ENCODE results near the gene PRR36. TPM values are rescaled to one million over a fixed set of nuclear protein-coding genes. Genes with fewer than 3 reads are reported as not detected.
A peak's percentile ranks its signal among the peaks of the same experiment; 100 is the strongest.

PRR36 gene
- polyA plus RNA-seq, 2 of the 4 experiments (the other 2 are of a cell fraction): 0.04 to 0.35 TPM

DNA sequence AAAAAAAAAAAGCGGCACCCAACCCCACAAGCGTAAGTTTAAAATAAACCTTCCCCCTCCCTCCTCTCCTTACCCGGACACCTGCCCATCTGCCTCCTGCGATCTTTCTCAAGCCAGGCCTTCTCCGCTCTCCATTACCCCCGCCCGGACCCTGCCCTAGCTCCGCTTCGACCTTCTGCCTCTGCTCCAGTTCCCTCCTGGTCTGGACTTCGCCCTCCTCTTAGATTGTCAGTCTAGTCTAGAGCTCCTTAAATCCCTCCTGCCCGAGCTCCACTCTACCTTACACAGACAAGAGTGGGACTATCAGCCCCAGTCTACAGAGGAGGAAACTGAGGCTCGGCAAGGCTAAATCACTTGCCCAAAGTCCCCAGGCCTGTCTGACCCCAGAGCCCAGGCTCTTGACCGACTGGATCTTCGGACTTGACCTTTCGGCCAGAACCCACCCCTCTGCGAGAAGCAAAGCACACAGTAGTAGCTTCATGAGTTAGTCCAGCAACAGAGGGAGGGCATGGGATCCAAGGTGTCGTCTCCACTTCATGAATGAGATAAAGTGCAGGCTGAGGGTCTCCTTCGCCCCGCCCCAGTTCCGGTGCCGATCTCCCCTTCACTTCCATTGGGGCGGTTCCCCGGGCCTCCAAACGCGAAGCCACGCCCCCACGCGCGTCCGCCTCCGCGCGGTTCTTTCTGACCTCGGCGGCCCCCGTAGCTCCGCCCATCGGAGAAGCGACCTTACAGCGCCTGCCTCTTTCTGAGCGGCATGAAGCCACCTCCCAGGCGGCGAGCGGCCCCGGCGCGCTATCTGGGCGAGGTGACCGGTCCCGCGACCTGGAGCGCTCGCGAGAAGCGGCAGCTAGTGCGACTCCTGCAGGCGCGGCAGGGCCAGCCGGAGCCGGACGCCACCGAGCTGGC is 45.7 kb upstream of the PRR36 start, which contains the start of gene SNAPC2 (continued):
- no peak for TF ChIP-seq CHD4 (IDR thresholded peaks at IDR 0.05; ENCODE audit: borderline replicate concordance)
- no peak for TF ChIP-seq KDM1A (IDR thresholded peaks at IDR 0.05; ENCODE audit: low read depth)
- no peak for TF ChIP-seq CBX8 (IDR thresholded peaks at IDR 0.05)
- TF ChIP-seq EHF (CRISPR knock-in tag; IDR thresholded peaks at IDR 0.05): no peak
- peak; percentile 51 for TF ChIP-seq POLR2A (IDR thresholded peaks at IDR 0.05; ENCODE audit: low read length)
- TF ChIP-seq FOSL2 (IDR thresholded peaks at IDR 0.05): no peak
- no peak for TF ChIP-seq FOSL2 (CRISPR knock-in tag; IDR thresholded peaks at IDR 0.05)
- no peak for TF ChIP-seq HOXB5 (CRISPR knock-in tag; IDR thresholded peaks at IDR 0.05)
- TF ChIP-seq PHF8 (IDR thresholded peaks at IDR 0.05; ENCODE audit: borderline replicate concordance, low read depth): 0 out of 2 replicates have a peak, but pooled peaks have one; percentile 20
- TF ChIP-seq RFX5 (IDR thresholded peaks at IDR 0.05): no peak
- TF ChIP-seq, protein P1, sequence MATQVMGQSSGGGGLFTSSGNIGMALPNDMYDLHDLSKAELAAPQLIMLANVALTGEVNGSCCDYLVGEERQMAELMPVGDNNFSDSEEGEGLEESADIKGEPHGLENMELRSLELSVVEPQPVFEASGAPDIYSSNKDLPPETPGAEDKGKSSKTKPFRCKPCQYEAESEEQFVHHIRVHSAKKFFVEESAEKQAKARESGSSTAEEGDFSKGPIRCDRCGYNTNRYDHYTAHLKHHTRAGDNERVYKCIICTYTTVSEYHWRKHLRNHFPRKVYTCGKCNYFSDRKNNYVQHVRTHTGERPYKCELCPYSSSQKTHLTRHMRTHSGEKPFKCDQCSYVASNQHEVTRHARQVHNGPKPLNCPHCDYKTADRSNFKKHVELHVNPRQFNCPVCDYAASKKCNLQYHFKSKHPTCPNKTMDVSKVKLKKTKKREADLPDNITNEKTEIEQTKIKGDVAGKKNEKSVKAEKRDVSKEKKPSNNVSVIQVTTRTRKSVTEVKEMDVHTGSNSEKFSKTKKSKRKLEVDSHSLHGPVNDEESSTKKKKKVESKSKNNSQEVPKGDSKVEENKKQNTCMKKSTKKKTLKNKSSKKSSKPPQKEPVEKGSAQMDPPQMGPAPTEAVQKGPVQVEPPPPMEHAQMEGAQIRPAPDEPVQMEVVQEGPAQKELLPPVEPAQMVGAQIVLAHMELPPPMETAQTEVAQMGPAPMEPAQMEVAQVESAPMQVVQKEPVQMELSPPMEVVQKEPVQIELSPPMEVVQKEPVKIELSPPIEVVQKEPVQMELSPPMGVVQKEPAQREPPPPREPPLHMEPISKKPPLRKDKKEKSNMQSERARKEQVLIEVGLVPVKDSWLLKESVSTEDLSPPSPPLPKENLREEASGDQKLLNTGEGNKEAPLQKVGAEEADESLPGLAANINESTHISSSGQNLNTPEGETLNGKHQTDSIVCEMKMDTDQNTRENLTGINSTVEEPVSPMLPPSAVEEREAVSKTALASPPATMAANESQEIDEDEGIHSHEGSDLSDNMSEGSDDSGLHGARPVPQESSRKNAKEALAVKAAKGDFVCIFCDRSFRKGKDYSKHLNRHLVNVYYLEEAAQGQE (IDR thresholded peaks at IDR 0.05): peak; percentile 45
- no peak for TF ChIP-seq MYC (IDR thresholded peaks at IDR 0.05; ENCODE audit: borderline replicate concordance, low read length)
- no peak for TF ChIP-seq ZSCAN20 (CRISPR knock-in tag; IDR thresholded peaks at IDR 0.05)
- TF ChIP-seq TFCP2L1 (CRISPR knock-in tag; IDR thresholded peaks at IDR 0.05): no peak
- TF ChIP-seq JUNB (IDR thresholded peaks at IDR 0.05): no peak
- TF ChIP-seq, protein P2, sequence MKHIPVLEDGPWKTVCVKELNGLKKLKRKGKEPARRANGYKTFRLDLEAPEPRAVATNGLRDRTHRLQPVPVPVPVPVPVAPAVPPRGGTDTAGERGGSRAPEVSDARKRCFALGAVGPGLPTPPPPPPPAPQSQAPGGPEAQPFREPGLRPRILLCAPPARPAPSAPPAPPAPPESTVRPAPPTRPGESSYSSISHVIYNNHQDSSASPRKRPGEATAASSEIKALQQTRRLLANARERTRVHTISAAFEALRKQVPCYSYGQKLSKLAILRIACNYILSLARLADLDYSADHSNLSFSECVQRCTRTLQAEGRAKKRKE (CRISPR knock-in tag; IDR thresholded peaks at IDR 0.05; ENCODE audit: low read depth): no peak
- TF ChIP-seq HEYL (CRISPR knock-in tag; IDR thresholded peaks at IDR 0.05): no peak
- TF ChIP-seq, protein P3, sequence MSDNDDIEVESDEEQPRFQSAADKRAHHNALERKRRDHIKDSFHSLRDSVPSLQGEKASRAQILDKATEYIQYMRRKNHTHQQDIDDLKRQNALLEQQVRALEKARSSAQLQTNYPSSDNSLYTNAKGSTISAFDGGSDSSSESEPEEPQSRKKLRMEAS (IDR thresholded peaks at IDR 0.05): peak; percentile 47; the same call in 1 of the 2 replicates

DNA sequence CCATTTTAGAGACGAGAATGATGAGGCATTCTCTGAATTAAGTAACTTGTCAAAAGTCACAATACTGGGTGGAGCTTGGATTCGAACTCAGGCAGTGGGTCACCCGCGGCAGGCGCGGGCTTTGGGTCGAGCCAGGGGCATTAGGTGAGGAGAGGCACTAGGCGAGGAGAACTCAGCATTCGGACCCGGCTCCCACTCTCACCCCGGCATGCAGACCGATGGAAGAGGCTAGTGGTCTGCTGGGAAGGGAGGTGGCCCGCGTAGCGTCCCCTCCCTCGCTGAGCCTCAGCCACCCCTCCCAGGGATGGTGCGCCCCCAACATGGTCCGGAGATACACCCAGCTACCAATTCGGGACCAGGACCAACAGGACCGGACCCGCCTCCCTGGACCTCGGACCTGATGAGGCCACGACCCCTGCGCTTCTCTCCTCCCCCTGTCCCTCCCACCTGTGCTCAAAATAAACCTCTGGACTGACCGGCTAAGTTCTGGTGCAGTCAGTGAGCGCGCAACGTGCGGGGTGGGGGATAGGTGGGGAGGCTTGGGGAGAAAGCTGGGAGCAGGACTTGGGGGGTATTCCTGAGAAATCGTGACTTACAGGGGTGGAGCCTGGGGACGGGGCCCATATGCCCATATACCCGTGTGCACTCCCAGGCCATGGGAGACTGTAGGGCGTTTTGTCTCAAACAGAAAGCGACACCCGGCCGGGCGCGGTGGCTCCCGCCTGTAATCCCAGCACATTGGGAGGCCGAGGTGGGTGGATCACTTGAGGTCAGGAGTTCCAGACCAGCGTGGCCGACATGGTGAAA is 44.6 kb upstream of the PRR36 start:
- no peak for ATAC-seq
- DNase-seq (ENCODE audit: low read depth in 1 of 2, low spot score in 1 of 2): no peak
- Histone ChIP-seq H3K9me3 (no peaks in the 10 kb centered on the region), H3K4me2 (no peak overlapping the region), H3K4me1 (peaks cover 19% of the 10 kb centered on the region), H3K4me3 (no peak overlapping the region), H3K27ac (no peak overlapping the region)
- POLR2A ChIA-PET: interaction anchor here (1.9 to 2.0 kb wide), 2 partner anchors 15 to 25 kb away, joined by 12 to 17 read pairs; partner anchors contain the start of genes MAP2K7 and TIMM44
- no peak for TF ChIP-seq NFE2L2 (conservative IDR thresholded peaks at IDR 0.05; ENCODE audit: low read length)
- CTCF ChIA-PET: interaction anchor here (0.6 to 2.4 kb wide), 11 partner anchors 8 to 335 kb away, joined by 3 to 14 read pairs (median 4); no protein-coding TSS in a partner anchor
- no peak for FAIRE-seq
- WGBS (ENCODE audit: missing lambda C conversion rate): 89% methylated on average over 29 of the region's 42 CpGs
